Cardiac fibroblast (primary cell): ENCODE results near the gene RAPGEF6.

Experiments used
- DNase-seq, 2 donors: peaks; one replicate each; pipeline versions ENCODE4 v3.0.0 to v3.0.0-alpha.2; 2010; ENCODE audit warnings: low read depth in 2 of 2
- H3K4me3 ChIP-seq, 2 donors: replicated peaks in 1 of 2; 1 replicate in 1 of 2; 2 replicates in 1 of 2; pipeline ENCODE4 v1.5.1; 2011; ENCODE audit warnings: low read depth in 2 of 2, low read length in 2 of 2, mild to moderate bottlenecking in 2 of 2, moderate library complexity in 1 of 2
- TF ChIP-seq, protein P1 (sequence below): IDR thresholded peaks from one replicate; pipeline ENCODE4 v1.5.1; 2011; ENCODE audit warnings: low read depth, mild to moderate bottlenecking, low read length, inconsistent platforms

Gene RAPGEF6

DNA sequence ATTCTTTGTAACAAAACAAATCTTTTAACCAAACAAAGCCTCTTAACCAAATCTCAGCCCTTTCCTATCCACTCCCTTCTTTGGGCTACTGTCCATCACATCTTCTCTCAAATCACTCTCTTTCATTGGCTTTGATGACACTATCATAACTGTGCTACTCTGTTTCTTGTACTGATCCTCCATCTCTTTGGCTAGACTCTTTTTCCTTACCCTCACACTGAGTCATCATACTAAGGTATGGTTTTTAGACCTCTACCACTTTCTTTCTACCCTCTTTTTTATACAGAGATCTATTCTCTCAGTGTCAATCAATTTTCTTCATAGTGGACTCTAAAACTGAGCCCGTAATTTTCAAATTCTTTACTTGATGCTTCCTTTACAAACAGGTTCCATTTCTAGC lies 174.9 kb downstream of the RAPGEF6 start:
- H3K4me3 ChIP-seq: no peak overlapping the region
- DNase-seq: no peak
- TF ChIP-seq, protein P1, sequence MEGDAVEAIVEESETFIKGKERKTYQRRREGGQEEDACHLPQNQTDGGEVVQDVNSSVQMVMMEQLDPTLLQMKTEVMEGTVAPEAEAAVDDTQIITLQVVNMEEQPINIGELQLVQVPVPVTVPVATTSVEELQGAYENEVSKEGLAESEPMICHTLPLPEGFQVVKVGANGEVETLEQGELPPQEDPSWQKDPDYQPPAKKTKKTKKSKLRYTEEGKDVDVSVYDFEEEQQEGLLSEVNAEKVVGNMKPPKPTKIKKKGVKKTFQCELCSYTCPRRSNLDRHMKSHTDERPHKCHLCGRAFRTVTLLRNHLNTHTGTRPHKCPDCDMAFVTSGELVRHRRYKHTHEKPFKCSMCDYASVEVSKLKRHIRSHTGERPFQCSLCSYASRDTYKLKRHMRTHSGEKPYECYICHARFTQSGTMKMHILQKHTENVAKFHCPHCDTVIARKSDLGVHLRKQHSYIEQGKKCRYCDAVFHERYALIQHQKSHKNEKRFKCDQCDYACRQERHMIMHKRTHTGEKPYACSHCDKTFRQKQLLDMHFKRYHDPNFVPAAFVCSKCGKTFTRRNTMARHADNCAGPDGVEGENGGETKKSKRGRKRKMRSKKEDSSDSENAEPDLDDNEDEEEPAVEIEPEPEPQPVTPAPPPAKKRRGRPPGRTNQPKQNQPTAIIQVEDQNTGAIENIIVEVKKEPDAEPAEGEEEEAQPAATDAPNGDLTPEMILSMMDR: no peak

DNA sequence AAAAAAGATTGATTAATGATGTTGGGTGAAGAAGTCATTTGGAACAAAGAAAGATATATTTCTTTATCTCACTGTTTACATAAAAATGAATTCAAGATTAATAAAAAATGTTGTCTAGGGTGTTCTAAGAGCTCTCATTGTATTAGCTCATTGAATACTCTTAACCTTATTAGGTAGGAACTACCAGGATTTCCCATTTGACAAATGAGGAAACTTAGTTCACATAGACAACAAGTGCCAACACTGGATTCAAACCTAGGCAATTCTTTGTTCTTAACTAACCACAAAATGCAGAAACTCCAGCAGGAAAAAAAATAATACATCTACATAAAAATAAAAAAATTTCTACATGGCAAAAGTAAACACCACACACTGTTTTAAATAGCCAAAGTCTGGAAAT lies 175.8 kb downstream of the RAPGEF6 start:
- TF ChIP-seq, protein P1: no peak
- no peak overlapping the region for H3K4me3 ChIP-seq
- DNase-seq: no peak

DNA sequence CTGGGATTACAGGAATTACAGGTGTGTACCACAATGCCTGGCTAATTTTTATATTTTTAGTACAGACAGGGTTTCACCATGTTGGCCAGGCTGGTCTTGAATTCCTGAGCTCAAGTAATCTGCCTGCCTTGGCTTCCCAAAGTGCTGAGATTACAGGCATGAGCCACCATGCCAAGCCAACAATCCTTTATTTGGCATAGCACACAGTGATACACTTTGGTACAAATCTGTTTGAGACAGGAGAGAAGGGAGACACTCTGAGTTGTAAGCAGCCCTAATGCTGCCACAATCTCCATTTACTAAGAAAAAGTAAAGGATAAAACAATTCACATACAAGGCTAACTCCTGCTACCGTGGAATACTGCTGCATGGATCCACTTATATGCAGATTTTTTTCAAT lies 177.8 kb downstream of the RAPGEF6 start:
- TF ChIP-seq, protein P1: no peak
- DNase-seq: no peak
- no peak overlapping the region for H3K4me3 ChIP-seq

DNA sequence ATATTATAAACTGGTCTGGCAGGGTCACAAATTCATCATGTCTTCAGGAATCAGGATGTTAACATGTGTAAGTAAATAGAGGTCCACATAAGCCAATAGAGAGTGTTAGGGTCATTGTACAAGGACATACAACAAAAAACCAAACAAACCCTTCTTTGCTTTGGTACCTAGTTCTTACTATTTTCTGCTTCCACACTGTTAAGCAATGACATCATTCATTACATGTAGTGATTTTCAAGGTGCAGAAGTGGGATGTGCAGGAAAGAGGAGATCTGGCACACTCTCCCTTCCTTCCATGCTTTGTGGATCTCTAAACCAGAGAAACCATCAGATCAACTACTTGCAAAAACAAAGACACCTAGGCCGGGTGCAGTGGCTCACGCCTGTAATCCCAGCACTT lies 184.1 kb downstream of the RAPGEF6 start:
- TF ChIP-seq, protein P1: no peak
- DNase-seq: no peak
- H3K4me3 ChIP-seq: no peak overlapping the region

DNA sequence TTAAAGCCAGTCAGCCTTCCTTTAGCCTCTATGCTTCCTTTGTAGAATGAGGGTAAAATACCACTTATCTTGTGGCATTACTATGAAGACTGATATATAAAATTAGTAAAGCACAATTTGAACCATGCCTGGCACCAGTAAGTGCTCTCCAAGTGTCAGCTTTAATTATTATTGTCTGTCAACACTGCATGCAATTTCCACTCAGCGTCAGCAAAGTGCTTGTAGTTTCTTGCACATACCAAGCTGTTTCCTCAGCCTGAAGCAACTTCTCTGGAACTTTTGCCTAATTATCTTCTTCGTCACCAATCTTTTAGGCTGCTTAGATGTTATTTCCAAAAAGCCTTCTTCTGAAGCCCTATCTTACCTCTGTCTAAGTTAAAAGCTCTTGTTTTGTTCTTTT lies 193.8 kb downstream of the RAPGEF6 start:
- no peak for DNase-seq
- TF ChIP-seq, protein P1: no peak
- H3K4me3 ChIP-seq: no peak overlapping the region

DNA sequence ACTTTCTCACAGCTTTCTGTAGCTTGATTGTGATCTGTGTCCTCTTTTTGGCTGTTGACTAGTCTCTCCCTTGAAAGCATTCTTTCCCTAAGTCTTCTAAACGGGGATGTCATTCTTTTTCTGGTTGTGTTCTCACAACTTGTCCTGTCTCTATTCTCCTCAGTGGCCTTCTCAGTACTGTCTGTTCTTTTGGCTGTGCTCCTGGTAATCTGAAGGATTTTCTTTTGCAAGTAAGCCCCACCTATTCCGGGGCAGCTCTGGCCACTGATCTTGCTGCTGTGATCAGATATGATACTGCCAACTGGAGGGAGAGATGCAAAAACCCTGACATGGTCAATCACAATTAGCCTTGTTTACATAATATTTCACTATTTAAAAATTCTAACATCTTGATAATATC lies 198.9 kb downstream of the RAPGEF6 start:
- TF ChIP-seq, protein P1: no peak
- H3K4me3 ChIP-seq: no peak overlapping the region
- no peak for DNase-seq

DNA sequence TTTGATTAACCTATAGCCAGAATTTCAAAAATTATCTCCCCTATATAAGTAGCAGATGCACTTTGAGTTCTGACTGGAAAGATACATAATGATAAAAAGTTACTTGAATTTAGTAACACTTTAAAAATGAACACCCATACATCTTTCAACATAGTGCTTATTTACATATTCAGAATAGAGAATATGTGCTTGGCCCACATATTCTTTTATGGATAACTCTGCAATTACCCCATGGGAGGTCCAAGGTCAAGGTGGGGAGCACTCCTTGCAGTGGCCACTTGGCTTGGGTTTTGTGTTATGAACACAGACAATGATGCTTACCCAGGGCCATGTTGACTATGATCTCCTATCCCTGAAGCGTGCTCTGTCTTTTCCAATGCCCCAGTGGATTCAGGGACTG lies 201.9 kb downstream of the RAPGEF6 start:
- H3K4me3 ChIP-seq: no peak overlapping the region
- TF ChIP-seq, protein P1: no peak
- DNase-seq: no peak
